Stimulated activated CD4-positive, alpha-beta T cell treated with anti-CD3 and anti-CD28 coated beads, Interleukin-4, amount 100 ng/mL, for 4 hours (primary cell): ENCODE data around the gene CFDP1.
A peak's percentile ranks its signal among the peaks of the same experiment; 100 is the strongest.

Source experiments
- DNase-seq, 2 experiments: peaks; one replicate each; pipeline ENCODE4 v3.0.0-alpha.2; 2020

CFDP1 gene

DNA sequence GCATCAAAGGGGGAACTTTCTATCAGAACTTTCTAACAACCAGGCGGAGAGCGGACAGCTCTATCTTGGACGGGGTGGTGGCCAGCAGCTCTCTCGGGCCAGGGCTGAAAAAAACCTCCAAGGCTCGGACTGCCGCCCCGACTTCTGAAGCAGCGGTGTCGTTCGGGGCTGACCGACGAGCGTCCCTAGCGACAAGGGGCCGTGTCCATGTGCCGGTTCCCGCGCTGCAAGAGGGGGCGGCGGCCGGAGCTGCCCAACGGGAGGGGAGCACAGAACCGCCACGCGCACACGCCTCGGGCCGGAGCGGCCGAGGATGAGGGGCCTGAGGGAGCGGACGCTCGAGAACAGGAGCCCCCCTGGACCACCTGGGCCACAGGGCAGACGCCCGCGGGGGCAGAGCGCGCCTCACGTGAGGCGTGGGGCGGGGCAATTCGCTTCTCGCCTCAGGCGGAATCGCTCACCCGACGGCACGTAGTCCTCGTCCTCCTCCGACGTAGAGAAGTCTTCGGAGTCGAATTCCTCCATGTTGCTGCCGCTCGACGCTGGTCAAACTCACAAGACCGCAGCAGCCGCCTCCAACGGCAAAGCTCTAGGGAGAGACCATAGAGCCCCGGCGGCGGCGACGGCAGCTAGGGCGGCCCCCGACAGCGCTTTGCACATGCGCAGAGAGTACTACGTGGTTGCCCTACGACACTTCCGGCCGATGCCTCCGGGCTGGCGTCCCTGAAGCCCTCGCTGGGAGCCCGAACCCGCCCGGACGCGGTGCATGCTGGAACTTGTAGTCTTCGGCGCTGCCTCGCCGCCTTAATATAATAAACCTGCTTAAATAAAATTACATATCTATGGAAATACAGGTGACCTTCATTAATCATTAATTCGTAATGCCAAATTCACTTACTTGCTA lies at the start of gene CFDP1:
Gene CFDP1 (minus strand): TSS at position 676 of the 904 bp plus-strand sequence. CDS start 151 bp downstream, at position 525.
- DNase-seq = peak; percentile 93 to 94

DNA sequence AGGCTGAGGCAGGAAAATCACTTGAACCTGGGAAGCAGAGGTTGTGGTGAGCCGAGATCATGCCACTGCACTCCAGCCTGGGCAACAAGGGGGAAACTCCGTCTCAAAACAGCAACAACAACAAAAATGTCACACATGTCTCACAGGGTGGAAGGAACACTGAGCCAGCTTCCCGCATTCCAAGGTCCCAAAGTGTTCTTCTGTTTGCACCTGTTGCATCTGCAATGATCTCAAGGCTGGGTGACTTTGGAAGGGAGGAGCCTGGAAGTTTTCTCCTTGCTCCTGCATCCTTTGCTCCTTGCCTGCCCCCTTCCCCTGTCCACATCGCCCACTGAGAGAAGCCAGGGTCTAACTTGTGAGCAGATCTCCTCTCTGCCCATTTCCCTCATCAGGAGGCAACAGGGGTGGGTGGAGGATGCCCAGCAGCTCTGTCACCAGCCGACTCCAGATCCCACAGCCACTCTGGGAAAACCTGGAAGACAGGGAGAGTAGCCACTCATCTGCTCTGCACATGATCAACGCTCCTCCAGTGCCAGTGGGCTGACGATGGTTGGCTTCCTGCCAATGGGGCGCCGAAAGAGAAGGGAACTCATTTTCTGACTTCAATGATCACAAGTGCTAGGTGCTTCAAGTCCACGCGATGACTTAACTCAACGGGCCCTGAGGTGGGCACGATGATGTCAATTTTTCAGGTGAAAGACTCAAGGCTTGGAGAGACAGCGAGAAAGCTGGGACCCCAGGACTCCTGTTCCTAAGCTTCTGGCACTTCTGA lies 49.3 kb upstream of the CFDP1 start:
- DNase-seq = no peak

DNA sequence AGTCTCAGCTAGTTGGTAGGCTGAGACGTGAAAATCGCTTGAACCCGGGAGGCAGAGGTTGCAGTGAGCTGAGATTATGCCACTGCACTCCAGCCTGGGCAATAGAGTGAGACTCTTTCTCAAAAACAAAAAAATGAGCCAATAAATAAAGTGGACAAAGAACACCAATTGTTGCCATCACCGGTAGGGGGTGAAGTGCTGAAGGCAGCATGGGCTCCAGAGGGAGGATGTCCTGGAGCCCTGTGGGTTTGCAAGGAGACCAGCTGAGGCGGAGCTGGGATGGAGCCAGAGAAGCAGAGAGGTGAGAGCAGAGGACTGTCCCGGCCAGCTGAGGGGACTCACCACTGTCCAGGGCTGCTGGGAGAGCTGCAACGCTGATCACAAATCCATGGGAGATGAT lies 48.2 kb upstream of the CFDP1 start:
- DNase-seq = no peak

DNA sequence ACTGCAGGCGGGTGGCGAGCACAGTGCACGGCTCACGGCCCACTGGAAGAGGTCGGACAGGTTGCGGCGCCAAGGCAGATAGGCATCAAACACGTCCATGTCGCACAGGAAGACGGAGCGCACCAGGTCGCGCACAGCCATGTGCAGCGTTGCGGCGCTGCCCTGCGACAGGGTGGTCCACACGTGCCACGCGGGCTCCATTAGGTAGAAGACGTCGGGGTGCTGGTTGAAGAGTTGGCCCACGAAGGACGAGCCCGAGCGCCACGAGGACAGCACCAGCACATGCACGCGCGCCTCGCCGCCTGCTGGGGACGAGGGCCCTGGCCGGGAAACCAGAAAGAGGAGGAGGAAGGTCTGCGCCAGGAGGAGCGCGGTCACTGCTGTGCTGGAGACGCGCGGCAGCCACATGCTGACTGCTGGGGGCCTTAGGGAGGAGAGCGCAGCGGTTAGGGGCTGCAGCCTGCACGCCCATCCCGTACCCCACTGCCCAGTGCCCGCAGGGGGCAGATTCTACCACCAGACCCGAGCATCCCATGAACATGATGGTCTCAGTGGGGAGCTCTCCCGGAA lies 46.2 kb upstream of the CFDP1 start:
- no peak for DNase-seq

DNA sequence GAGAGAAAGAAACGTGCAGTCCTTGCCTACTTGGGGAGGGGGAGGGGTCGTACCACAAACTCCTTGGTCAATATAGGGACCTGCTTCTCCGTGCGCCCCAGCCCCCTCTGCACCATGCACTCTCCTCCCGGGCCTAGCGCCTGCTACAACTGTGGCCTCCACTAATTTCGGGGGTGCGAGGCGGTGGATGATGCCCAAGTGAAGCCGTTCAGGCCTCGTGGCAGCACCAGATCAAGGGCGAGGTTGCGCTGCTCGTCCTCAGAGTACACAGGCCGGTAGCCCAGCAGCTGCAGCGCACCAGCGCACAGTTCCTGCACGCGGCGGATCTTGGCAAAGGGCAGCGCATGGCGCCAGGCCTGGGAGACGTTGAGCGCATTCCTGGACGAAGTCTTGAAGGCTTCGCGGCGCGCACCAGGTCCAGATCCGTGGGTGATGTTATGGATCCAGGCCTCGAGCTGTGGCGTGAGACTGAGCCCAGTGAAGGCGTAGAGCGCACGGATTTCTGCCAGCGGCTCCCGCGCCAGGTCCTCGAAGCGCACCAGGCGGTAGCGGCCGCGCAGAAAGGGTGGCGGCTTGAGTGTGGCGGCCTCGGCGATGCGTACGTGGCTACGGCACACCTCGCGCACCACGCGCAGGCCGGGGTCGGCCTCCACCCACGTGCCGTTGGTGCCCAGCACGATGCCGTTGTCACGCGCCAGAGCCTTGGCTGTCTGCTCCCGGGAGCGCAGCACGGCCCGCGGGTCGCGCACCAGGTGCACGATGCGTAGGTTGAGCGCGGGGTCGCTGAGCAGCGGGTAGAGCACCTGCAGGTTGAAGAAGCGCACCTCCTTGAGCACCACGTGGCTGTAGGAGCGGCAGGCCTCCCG lies 45.4 kb upstream of the CFDP1 start:
- DNase-seq = no peak

DNA sequence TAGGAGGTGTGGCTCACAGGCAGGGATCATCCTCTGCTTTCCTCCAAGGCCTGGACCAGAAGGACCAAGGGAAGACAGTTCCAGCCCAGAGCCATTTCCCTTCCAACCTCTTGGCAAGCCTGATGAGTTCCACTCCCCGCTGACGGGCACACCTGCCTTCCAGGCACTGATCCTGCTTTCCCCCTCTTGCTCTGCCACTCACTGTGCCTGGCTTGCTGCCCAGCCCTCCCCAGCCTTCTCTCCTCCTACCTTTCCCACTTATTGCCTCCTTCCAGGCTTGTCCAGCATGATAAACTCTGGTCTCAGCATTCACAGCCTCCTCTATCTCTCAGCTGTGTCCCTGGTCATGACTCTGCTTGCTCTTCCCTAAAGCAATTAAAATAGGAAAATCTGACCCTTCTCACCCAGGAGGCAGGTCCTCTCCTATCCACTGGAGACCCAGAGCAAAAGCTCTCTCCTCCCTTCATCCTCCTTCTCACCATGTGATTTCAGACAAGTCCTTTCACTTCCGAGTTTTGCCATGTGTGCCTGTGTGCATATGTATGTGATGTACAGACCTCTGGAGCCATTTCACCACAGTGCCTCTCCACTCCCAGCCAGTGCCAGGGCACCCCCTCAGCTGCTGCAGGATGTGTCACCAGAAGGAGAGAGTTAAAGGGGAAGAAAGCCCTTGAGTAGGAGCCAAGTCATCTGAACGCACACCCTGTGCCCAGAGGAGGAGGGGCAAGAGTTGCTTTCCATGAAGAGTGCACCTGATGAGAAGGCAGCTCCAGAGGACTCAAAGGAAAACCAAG lies 44.6 kb upstream of the CFDP1 start:
- no peak for DNase-seq

DNA sequence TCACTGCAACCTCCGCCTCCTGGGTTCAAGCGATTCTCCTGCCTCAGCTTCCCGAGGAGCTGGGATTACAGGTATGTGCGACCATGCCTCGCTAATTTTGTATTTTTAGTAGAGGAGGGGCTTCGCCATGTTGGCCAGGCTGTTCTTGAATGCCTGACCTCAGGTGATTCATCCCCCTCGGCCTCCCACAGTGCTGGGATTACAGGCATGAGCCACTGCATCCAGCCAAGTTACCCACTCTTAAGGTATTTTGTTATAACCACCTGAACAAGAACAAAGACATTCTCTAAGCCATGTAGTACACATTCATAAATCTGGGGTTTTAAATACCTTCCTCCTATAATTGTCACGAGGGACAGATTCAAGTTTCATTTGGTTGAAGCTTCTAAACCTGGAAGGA lies 43.5 kb upstream of the CFDP1 start:
- DNase-seq = no peak

DNA sequence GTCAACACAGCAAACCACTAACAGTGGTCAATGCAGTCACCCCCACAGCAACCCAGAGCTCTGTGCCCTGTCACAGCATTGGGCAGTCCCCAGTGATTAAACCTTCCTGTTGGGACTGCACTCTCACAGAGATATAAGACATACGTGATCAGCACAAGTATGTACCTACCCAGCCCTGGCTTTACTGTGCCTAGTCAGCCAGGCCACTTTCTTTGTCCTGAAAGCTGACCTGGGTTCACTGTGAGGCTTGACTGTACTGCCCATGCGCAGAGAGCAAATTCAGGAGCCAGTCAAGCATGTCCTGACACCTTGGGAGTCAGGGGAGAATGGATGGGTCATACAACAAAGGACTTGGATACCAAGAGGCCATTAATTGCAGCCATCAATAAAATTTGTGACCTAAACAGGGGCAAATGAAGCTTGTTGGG lies 42.1 kb upstream of the CFDP1 start:
- DNase-seq = no peak

DNA sequence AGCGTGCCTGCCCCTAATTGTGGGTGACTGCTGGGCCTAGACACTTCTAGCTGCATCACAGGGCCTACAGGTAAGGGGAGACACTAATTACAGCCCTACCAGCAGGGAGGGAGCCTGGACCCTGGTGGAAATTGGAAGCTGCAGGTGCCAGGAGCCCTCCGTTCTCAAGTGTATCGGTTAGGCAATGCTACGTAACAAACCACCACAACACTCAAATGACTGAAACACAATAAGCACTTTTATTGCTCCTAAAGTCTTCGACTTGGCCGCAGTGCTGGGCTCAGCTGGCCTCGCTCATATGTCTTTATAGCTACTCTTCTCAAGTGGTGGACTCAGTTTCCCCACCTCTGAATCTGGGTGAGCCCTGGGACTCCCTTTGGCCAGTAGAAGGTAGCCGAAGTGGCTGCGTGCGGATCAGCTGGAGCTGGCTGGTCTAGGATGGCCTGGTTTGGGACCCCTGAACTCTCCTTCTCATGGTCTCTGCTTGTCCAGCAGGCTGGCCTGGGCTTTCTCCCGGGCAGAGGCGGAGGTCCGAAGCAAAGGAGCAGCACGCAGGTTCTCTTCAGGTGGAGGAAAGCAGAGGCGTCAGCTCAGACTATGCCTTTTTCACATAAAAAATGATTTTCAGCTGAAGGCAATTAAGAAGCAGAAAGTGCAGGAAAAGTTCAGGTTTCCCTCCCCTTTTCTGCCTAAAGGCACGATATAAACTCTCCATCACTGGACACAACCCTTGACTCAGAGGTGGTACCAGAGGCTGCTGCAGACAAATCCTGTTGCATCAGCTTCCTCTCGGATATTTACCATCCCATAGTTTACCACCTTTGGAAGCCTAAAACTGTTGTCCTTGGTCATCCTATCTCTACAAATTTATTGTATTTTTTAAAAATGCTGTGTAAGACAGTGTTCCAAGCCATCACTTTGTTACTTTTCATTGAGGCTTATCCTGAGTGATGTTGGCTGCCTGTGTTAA lies 39.9 kb upstream of the CFDP1 start:
- DNase-seq = no peak

DNA sequence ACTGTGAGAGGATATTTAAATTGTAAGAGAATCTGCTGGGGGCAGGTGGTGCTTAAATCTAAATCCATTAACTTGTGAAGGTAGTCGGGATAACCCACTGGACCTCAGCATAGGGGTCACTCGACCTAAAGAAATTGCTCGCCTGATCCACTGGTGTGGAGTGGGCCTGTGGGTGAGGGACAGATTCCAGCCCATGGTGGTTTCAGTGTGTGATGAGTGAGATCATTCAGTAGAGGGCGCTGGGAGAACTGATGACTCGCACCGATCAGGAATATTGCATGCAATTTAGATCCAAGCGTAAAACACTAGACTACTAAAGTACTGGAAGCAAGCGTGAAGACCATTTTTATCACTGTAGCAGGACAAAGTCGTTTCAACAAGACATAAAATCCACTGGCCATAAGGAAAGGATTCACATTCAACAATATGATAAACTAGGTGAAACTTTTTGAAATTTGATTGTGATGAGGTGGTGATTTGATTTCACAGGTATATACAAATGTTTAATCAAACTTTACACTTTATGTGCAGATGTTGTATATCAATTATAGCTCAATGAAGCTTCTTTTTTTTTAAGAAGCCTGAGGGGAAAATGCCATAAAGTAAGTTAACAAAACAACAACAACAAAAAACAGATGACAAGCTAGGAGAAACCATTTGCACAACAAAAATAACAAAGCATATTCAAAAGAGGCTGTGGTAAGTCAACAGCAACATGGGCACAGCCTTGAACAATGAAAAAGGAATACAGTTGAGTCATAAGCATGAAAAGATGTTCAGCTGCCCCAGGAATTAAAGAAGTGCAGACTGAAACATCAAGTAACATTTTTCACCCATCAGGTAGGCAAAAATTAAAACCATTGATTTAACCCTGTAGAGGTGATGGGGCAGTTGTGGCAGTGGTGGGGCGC lies 38.7 kb upstream of the CFDP1 start:
- peak in 1 of 2 experiments; percentile 28 for DNase-seq

DNA sequence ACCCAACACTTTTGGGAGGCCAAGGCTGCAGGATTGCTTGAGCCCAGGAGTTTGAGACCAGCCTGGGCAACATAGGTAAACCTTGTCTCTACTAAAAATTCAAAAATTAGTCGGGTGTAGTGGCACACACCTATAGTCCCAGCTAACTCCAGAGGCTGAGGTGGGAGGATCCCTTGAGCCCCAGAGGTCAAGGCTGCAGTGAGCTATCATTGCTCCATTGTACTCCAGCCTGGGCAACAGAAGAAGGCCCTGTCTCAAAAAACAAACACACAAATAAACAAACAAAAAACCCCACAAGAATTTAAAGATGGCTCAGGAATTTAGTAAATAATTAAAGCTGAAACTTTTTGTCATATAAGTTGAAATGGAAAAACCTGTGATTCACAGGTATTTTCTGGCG lies 33.5 kb upstream of the CFDP1 start:
- no peak for DNase-seq

DNA sequence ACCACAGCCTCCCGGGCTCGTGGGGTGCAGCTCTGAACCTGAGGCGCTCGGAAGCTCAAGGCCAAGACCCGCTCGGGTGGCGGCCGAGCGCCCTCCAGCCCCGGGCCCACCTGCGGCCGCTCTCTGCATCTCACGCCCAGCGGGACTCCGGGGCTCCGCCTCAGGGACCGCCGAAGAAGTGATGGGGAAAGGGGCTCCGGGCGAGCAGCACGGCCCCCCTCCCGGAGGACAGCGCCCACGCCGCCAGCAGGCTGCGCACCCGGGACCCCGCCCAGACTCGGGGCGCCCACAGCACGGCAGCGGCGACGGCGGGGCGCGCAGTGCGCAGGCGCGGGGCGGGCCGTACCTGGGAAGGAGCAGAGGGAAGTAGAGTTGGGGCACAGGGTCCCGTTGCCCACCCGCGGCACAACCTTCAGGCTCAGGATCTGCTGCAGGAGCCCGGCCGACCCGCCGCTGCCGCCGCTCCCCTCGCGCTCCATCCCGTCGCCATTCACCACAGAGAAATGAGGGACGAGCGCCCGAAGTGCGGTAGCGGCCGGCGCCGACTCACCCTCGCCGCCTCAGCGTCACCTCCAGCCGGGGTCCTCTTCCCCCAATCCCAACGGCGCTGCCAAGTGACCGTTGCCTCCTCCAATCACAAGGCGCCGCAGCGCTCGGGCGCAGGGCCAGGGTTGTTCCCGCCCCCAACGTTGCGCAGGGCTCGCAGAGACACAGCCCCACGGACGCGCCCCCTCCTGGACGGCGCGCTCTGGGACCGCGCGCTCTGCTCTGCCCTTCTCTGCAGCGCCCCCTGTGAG lies 31.0 kb upstream of the CFDP1 start, which contains the start of gene TMEM170A:
Gene TMEM170A (minus strand): TSS at position 568 of the 797 bp plus-strand sequence. CDS start 89 bp downstream, at position 479.
- peak; percentile 97 to 99 for DNase-seq

DNA sequence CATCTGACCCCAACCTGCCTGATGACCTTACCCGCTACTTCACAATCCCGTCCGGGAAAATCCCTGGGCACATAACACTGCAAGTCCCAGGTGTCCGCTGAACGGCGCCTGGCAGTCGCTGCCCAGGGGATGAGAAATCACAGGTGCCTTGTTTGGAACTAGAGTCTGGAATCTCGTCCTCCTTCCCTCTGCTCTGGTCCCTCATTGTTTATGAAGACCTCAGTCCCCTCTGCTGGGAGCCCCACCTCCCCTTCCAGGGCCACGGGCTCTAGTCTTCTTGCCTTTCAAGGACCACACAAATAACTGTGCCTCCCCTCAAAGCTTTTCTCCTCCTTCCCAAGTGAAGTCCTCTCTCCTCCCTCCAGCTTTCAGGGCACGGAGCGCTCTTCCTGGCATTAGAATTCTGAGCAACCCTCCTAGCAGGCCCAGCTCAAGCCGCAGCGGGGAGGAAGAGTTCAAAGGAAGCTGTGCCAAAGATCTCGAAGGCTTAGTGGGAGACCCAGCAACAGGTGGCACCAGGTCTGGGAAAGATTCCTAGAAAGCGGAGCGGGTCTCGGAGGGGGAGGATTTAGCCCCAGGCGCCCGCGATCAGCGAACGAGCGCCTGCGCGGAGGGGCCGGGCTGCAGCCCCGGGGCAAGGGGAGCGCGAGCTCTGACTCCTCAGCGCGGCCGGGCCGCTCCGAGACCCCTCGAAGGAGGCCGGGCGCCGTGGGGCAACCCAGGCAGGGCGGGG lies 30.3 kb upstream of the CFDP1 start:
- peak; percentile 2 to 17 for DNase-seq

DNA sequence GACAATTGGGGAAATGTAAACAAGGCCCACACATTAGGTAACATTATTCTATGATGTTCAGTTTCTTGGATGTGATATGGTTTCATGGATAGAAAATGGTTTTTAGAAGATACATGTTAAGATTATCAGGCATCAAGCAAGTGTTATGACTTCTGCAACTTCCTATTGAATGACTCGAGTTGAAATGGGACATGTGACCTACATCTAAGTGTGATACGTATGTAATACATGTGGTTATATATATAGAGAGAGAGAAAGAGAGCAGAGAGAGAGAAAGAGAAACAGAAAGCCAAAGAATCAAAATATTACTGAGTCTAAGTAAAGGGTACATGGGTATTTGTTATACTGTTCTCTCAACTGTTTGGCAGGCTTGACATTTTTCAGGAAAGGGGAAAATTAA lies 29.5 kb upstream of the CFDP1 start:
- DNase-seq = no peak

DNA sequence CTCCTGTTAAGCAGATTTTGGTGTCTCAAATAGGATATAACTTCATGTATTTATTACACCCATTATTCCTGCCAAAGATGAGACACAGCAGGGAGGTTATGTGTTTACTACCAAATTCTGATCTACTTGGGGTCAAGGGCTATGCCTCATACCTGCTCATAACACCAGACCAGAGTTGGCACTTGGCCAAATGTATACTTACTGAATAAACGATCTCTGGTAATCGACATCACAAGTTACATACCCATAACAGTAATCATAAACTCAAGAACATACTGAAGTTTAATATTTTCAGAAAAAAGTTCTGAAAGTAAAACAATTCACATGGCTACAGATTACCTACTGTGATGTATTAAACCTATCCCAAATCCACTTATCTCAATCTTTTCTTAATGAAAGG lies 28.3 kb upstream of the CFDP1 start:
- DNase-seq = no peak

DNA sequence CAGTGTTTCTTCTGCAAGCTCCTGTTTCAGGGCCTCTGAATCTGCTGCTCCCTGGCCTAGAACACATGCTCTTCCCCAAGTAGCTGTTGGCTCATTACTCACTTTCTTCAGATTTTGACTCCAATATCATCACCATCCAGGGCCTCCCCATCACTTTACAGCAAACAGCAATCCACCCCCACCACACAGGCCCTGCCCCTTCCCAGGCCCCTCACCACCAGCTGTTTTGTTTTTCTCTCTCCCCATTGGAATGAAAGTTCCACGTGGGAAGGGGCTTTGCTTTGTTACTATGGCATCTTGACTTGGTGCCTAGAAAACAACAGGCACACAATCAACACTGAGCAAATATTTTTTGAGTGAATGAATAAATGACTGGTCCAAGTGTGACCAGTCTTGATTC lies 27.1 kb upstream of the CFDP1 start:
- no peak for DNase-seq

DNA sequence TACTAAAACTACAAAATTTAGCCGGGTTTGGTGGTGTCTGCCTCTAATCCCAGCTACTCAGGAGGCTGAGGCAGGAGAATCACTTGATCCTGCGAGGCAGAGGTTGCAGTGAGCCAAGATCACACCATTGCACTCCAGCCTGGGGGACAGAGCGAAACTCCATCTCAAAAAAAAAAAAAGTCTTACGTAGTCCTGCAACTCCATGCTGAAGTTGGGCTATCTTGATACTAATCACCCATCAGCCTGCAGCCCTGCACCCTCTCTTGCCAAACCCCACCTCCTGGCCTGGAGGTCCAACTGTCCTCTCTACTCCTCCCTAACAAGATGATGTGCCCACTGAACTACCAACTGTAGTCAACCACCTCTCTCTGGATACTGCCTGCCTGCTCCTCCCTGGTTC lies 26.4 kb upstream of the CFDP1 start:
- DNase-seq = no peak

DNA sequence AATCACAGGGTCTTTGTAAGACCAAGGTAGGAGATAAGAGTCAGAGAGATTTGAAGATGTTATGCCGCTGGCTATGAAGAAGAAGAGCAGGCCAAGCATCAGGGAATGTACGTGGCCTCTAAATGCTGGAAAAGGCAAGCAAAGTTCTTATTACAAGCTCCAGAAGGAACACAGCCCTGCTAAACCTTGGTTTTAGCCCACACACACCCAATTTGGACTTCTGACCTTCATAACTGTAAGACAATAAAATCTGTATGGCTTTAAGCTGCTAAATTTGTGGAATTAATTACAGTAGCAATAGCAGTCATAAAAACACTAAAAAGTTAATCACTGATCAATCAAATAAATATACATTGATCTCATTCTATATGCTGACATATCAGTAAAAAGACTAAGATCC lies 25.1 kb upstream of the CFDP1 start:
- DNase-seq = no peak
